ENCODE measurements around the gene HIPK2.
A peak's percentile ranks its signal among the peaks of the same experiment; 100 is the strongest.

The HIPK2 gene

DNA sequence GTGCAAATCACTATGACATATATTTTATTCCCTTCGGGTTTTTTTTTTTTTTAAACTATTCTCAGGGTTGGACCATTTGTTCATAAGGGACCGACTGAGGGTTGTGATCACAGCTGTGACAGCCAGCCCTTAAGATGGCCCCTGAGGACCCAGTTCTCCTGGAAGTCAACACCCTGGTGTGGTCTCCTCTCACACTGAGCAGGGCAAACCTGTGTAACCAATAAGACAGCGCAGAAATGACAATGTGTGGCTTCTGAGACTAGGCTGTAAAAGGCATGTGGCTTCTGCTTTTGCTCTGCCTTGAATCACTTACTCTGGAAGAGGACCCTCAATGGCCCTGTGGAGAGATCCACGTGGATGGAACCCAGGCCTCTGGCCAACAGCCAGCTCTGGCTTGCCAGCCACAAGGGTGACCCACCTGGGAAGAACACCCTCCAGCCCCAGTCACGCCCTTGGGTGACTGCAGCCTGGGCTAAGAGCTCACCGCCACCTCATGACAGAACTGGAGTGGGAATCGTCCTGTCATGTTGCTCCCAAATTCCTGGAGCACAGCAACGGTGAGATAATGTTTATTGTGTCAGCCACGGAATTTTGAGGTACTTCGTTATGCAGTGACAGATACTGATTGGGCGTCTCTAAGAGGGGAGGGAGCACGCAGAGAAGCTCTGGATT lies 127.2 kb downstream of the HIPK2 start:
- DNase-seq (ENCODE audit: low read depth in 2 of 2), result no peak

DNA sequence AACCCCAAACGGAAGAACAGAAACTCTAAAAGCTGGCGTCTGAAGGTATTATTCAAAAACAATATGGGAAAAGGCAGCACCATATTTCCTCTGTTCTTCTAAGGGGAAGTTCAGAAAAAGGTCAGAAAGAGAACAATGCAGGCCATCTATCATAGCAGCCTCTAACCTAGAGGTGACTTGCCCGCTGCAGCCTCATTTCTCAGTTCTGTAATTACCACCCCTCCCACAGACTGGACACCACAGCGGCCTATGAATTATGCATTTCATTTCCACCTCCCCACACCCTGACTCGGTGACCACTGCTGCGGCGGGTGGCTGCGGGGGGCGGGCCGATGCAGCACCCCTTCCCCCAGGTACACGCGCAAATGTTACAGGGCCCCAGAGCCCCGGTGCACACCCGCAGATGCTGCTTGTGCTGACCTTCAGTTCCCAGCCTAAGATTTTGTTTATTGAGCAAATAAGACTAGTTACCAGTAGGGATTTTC lies 128.8 kb downstream of the HIPK2 start:
- DNase-seq (ENCODE audit: low read depth in 2 of 2), result no peak

DNA sequence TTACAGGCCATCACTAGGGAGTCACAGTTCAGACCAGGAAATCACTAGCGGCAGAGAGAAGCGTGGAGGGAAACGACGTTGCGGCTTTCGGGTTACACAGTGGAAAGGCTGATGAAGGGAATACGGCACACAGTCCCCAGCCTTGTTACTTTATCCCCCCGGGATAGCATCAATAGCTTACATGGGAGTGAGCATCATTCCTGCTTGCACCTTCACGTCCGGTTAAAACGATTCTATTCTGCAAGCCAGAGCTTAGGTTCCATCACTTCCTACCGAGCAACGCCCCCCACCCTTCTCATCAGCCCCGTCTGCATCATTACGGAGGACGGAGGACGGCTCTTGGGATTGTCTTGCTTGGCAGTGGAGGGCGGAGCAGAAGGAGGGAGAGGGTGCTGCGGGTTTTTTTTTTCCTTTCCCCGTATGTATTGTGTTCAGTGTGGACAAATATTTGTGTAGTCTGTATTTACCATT lies 129.4 kb downstream of the HIPK2 start:
- no peak for DNase-seq (ENCODE audit: low read depth in 2 of 2)

DNA sequence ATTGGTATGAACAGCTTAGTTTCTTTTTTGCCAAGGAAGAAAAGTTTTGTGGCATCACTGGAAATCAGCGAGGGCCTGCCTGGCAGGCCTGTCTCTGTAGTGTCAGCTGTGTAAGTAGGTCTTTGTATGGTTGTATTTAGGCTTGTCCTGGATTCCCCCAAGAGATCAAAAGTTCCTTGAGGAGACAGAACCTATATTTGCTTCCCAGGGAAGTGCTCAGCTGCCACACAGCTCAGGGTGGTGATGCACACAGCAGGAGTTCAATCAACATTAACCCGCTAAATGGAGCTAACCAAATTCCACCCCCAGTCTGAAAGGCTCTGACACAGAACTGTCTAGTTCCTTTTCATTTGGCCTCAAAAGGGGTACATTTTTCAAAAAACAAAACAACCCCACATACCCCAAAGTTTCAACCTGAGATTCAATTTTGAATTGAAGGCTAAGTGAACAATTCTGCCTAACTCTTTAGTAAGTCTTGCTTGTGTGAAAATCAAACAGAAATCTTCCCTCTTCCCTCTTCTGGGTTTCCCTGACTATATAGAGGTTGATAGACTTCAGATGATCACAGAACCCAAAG lies 129.9 kb downstream of the HIPK2 start:
- DNase-seq (ENCODE audit: low read depth in 2 of 2), result no peak

DNA sequence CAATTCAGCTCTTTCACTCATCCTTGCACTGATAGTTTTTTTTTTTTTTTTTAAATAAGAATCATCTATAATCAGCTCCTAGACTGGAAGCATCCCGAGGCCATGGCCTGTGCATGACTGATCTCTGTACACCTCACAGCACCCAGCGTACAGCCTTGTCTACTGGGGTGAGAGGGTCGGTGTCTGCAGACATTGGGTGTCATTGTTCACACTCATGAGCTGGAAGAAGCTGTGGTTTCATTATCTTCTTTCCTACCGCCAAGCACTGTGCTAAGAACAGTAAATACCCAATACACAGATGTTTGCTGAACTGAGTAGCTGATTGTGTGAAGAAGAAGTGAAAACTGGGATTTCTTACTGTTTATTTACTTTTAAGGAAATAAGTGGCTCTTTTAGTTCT lies 130.7 kb downstream of the HIPK2 start:
- DNase-seq (ENCODE audit: low read depth in 2 of 2), result no peak

DNA sequence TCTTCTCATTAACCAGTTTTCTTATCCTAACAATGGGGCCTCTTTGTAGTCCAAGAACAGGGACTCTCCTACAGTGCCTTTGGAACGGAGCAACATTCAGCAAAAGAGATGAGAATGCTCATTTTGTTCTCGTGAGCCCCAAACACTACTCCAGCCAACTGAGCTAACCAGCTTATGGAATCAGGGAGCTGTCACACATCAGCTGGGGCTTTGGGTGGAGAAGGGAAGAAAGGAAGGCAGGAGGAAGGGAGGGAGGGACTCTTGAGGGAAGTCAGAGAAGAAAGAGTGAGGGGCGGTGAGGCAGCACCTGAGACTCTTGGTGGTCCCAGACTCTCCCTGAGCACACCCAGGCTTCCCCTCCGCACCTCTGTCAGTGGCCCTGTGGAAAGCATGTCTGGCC lies 131.2 kb downstream of the HIPK2 start:
- DNase-seq (ENCODE audit: low read depth in 2 of 2), result no peak

DNA sequence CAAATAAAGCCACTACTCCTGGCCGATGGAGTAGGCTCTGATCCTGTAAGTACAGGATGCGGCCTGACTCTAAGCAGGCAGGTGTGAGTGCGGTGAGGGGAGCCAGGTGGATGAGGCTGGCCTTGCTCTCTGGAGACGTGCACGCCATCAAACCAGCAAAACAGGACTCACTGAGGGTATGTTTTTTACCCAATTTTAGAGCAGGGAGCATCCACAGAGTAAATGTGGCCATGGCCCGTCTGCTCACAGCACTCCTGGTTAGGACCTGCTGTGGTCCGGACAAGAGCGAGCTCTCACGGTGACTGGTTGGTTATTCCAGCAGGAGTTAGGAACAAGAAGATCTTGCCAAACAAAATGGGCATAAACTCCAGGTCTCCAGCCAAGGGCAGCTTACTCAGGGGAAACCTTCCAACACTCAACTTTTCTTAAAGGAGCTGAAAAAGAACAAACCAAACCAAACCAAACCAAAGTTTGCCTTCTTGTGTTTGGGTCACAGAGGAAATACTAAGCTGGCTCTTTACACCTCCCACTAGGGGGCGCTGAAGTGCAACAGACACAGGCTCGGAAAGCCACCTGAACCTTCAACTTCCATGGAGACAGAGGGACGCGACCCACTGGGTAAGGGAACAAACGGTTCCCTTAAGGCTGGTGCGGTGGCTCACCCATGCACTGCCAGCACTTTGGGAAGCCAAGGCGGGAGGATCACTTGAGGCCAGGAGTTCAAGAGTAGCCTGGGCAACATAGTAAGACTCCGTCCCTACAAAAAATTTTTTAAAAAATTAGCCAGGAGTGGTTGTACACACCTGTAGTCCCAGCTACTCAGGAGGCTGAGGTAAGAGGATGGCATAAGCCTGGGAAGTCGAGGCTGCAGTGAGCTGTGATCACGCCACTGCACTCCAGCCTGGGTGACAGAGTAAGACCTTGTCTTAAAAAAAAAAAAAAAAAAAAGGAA lies 131.9 kb downstream of the HIPK2 start:
- DNase-seq (ENCODE audit: low read depth in 2 of 2), result peak; percentile 31 to 40

DNA sequence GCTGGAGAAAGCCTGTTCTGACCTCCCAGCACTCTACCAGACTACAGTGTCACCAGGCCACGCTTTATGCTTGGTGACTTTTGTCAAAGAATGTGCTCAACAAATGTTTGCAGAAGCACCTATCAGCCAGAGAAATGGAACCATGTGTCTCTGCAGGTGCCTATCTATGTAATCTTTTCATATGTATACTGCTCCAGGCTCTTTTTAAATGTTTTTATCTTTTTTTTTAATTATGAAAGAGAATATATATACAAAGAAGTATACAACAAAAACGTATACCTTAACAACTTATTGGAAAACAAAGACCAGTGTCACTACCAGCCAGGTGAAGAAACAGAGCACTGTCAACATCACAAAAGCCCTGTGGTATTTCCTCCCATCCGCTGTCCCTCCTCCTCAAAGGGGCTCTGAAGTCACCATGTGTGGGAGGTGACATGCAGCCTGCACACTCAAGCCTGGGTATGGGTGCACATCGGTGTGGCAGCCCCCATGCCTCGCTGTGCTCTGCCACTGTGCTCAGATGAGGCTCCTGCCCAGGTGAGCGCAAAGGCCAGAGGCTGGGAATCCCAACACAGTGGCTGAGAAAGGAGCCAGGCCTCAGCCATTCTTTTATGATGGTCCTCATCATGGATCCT lies 133.7 kb downstream of the HIPK2 start:
- no peak for DNase-seq (ENCODE audit: low read depth in 2 of 2)

DNA sequence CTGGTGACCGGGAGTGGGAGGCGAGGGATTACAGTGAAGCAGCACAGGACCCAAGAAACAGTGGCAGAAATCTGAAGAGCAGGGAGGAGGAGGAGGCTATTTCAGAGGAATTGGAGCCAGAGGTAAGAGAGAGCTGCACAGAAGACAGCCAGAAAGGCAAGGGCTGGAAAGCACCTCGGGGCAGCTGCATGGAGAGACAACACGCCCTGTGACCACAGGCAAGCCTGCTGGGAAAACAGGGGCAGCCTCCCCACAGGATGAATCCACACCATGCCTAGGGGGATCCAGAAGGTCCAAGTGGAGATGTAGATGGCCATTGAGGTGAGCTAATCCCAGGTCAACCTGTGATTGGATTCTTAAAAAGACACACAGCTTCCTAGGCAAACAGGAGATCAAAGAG lies 135.5 kb downstream of the HIPK2 start:
- no peak for DNase-seq (ENCODE audit: low read depth in 2 of 2)

DNA sequence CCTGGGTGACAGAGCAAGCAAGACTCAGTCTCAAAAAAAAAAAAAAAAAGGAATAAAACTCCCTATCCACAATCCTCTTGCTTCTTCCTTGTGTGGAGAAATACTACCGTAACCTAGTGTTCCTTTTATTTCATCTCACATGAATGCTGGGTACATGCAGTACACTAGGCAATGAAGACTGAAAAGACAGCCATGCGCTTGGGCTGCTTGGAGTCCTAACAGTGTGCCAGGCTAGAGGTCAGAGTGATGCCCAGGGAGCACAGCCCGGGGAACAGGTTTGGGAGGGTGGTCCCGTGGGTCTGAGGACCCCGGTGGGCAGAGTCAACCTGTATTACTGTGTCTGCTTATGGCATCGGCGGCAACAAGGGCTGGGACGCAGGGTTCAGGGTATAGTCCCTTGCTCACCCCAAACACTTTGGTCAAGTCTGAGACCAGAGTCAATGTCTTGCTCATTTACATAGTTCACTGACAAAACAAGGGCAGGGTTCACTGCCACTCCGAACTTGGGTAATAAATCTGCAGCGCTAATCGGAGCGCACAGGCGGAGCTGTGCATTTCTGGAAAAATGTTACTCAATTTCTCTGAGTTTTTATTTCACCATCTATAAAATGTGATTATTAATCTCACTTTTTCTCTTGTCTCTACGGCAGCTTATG lies 136.3 kb downstream of the HIPK2 start:
- no peak for DNase-seq (ENCODE audit: low read depth in 2 of 2)

DNA sequence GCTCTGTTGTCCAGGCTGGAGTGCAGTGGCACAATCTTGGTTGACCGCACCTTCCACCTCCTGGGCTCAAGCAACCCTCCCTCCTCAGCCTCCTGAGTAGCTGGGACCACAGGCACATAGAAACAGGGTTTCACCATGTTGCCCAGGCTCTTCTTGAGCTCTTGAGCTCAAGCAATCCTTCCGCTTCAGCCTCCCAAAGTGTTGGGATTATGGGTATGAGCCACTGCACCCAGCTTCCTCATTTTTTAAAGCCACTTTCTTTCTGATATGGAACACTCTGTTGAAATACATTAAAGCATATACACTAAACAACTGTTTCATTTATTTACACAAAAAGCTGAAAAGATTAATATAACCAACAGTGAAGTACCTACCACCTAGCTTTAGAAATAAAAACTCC lies 137.1 kb downstream of the HIPK2 start:
- no peak for DNase-seq (ENCODE audit: low read depth in 2 of 2)

DNA sequence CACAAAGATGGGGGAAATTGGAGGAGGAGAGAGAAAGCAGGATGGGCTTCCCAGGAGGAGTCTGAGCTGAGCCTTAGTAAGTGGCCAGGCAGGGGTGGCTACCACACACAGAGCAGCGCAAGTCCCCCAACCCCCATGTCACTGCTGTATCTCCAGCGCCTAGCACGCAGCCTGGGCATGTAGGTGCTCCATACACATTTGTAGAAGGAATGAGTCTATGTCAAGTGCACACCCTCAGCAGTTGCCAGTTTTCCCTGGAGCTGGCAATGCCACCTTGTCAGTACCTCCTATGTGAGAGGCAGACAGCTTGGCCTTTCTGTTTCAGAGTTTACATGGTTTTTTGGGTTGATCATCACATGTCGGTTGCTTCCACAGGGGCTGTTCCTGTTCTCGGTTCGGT lies 138.2 kb downstream of the HIPK2 start:
- DNase-seq (ENCODE audit: low read depth in 2 of 2), result no peak

DNA sequence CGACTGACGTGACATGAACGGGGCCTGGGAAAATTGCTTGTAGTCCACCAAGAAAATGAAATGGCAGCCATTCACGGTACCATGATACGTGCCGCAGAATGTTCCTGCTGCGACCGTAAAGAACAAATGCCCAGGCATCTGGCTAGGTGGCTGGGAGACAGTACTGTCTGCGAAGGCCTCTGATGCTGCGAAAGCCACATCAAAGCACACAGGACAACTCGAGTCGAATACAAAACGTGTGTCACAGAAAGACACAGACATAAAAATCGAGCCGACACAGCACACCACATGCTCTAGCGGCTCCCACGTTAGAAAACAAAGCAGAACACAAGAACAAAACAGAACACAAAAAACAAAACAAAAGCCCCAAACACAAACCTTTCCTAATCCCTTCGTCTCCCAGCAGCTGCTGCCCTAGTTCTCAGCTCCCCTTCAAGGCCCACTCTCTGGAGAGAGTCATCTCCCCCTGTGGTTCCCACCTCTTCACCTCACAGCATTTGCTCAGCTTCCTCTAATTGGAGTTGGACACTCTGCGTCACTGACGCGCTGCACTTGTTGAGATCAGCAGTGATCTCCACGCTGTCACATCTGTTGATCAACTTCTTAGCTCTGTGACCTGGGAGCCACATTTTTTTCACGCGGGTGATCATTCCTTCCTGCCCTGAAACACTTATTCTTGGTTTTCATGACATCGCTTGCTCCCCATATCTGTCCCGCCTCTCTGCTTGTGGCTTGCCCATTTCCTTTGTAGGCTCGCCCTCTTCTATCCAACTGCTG lies 142.1 kb downstream of the HIPK2 start:
- DNase-seq (ENCODE audit: low read depth in 2 of 2), result no peak

DNA sequence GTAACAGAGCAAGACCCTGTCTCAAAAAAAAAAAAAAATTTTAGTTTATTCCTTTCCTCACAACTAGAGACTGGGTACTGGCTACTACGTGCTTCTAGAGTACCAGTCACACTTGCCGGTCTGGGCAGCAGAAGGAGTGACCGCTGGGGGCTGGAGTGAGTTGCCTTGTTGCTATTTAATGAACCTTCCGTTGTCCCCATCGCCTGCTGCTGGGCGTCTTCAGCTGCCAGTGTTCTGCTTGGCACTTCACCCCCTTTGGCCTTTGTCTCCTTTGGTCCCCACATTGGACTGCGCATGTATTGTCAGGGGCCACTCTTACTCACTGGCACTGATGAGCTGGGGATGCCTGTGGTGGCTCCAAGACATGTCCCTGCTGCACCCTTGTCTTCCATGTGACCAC lies 143.7 kb downstream of the HIPK2 start:
- DNase-seq (ENCODE audit: low read depth in 2 of 2), result no peak

DNA sequence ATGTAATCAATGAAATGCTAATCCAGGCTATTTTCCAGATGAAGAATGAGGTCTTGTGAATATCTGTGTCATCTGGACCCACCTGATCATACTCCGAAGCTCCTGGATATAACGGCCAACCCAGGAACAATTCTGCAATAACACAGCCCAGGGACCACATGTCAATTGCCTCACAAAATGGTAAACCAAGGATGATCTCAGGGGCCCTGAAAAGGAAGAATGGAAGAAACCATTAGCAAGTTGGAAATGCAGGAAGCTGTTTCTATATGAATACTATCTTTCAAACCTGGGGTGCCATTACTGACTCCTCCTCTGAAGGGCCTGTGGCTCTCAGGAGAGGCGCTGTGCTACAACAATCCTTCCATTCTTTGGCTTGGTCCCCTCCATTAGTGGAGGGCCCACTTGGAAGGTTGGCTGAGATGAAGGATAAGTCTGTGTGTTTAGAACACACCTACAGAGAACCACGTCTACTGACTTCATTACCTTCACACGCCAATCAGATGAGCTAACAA lies 146.2 kb downstream of the HIPK2 start:
- no peak for DNase-seq (ENCODE audit: low read depth in 2 of 2)

DNA sequence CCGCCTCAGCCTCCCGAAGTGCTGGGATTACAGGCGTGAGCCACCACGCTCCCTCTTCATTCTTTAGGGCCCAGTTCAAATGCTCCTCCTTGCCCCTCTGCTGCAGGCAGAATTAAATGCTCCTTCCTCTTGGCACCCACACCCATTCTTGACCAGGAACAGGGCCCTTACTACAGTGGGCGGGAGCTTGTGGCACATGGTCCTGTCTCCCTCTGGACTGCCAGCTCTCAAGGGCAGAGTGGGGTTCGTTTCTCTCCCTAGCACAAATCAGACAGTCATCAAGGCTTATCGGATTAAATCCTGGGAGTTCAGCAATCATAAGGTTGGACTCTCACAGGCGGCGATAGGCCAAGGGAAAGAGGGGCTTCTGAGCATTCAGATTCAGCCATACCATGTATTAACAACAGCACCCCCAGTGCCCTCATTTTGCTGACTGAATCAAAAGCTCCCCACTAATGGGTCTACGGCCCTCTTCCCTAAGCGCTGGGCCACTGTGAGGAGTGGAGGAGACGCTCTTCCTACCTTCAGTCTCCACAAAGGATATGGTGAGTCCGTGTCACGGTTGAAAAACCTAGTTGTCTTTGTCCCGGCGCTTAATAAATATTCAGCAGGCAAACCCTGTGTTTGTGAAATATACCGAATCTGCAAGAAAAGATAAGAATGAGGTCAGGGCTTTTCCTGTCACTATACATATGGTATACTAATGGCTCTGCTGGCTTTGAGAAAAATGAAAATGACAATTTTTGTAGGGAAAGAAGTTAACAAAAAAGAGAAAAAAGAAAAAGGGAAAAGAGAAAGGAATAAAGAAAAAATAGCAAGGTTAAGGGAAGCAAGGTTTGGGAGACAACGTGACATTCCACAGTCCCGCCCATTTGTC lies 146.9 kb downstream of the HIPK2 start:
- DNase-seq (ENCODE audit: low read depth in 2 of 2), result no peak

DNA sequence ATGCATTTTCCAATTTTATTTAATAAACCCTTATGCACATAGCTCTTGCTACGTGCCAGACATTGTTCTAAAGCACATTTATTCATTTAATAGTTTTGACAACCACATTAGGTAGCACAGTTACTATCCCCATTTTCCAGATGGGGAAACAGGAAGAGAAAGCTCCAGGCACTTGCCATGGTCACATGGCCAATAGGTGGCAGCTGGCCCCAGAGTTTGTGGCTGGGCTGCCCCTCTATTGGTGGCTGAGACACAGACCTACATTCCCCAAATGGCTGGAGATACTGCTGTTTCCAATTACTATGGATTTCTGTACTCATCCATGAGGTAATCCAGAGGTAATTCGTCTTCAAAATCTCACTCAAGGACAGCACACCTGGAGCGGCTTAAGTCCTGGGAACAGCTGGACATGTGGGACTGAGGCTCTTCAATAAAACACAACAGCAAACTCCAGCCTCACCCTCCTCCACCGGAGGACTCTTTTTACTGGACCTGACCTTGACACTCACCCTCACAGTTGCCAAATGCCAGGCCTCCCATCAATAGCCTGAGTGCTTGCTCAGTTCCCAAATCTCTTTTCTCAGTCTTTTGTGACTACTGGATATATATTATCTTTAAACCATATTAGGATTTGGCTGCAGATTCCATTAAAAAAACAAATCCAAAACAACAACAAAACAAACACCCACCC lies 148.3 kb downstream of the HIPK2 start:
- no peak for DNase-seq (ENCODE audit: low read depth in 2 of 2)

DNA sequence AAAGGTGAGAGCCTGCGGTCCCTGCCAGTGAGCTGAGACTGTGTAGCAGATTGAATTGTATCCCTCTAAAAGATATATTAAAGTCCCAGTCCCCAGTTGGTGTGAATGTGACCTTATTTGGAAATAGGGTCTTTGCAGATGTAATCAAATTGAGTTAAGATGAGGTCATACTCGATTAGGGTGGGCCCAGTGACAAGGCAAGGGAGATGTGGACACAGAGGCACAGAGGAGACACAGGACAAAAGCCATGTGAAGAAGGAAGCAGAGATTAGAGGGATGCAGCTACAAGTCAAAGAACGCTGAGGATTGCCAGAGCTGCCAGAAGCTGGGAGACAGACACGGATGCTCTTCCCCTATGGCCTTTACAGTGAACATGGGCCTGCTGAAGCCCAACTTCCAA lies 150.0 kb downstream of the HIPK2 start:
- no peak for DNase-seq (ENCODE audit: low read depth in 2 of 2)

DNA sequence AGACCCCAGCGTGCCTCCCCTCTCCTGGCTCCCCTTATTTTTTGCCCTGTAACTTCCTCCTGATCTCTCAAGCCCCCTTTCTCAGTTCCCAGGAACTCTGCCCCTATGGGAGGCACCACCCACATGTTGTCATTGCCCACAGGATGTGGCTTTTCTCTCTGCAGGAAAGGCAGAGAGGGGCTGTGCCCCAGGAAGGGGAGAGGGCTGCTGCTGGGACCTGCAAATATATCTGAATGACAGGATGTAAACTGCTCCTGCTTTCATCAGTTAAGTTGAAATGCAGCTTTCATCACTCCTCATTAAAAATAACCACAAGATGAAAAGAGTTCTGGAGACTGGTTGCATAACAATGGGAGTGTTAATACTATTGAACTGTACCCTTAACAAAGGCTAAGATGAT lies 151.0 kb downstream of the HIPK2 start:
- no peak for DNase-seq (ENCODE audit: low read depth in 2 of 2)

Measured in fibroblast of skin of left biceps (primary cell).